LHCN-M2 (cell line): ENCODE measurements around the gene MTCH1. TPM values are rescaled to one million over a fixed set of nuclear protein-coding genes. Genes with fewer than 3 reads are reported as not detected.

ENCODE experiments used
- DNase-seq: peaks from one replicate; pipeline ENCODE4 v3.0.0-alpha.2; 2012; ENCODE audit warnings: low read depth
- polyA plus RNA-seq: library from polyadenylated mRNA; unstranded; fragments of >200 nt; gene quantifications from one replicate; pipeline ENCODE4 v1.2.1, GENCODE V29; 2012; ENCODE audit warnings: missing spikeins
- total RNA-seq: library from RNA; depleted of rRNA; stranded (reverse); fragments of >200 nt; gene quantifications from 2 replicates; pipeline ENCODE4 v1.2.3, GENCODE V29; 2014; rRNA removed

MTCH1 gene
- 224 and 234 TPM in 2 replicates for total RNA-seq
- 194 TPM for polyA plus RNA-seq

GRCh38 chr6:36985808-36986703 is at the start of gene MTCH1:
Gene MTCH1 (minus strand): TSS chr6:36986196. CDS start chr6:36986173, 23 bp downstream.
- DNase-seq, result peak; percentile 85

GRCh38 chr6:37033819-37034795 is 48.1 kb upstream of the MTCH1 start:
- no peak for DNase-seq

GRCh38 chr6:37033255-37033654 is 47.3 kb upstream of the MTCH1 start:
- DNase-seq, result no peak

- no peak for DNase-seq
These were observed 46.2 kb upstream of the MTCH1 start for GRCh38 chr6:37032239-37032638.

- no peak for DNase-seq
These were observed 44.6 kb upstream of the MTCH1 start for GRCh38 chr6:37030599-37030998.

GRCh38 chr6:37029249-37029971 is 43.4 kb upstream of the MTCH1 start:
- DNase-seq, result peak; percentile 79

- DNase-seq, result no peak
These were observed 41.9 kb upstream of the MTCH1 start for GRCh38 chr6:37027811-37028469.

GRCh38 chr6:37027036-37027720 is 41.2 kb upstream of the MTCH1 start:
- DNase-seq, result no peak

GRCh38 chr6:37025621-37026466 is 39.8 kb upstream of the MTCH1 start:
- no peak for DNase-seq

GRCh38 chr6:37024656-37025337 is 38.8 kb upstream of the MTCH1 start:
- DNase-seq, result peak; percentile 41

- no peak for DNase-seq
These were observed 36.3 kb upstream of the MTCH1 start for GRCh38 chr6:37022135-37022863.

GRCh38 chr6:37021356-37022129 is 35.5 kb upstream of the MTCH1 start:
- peak; percentile 30 for DNase-seq

GRCh38 chr6:37020812-37021211 is 34.8 kb upstream of the MTCH1 start:
- no peak for DNase-seq

GRCh38 chr6:37020381-37020780 is 34.4 kb upstream of the MTCH1 start:
- DNase-seq, result no peak

- no peak for DNase-seq
These were observed 33.1 kb upstream of the MTCH1 start for GRCh38 chr6:37019065-37019450.

- DNase-seq, result peak; percentile 81
These were observed 32.4 kb upstream of the MTCH1 start for GRCh38 chr6:37018198-37019064.
